Activated T-helper 1 cell treated with Interleukin-2 at 50 U/mL for 16 hours (primary cell): ENCODE data around the gene RTN3.
A peak's percentile ranks its signal among the peaks of the same experiment; 100 is the strongest.

Experiments used
- DNase-seq: peaks from one replicate; pipeline ENCODE4 v3.0.0-alpha.2; 2020; ENCODE audit warnings: low read depth

Gene RTN3

GRCh38 chr11:63738720-63739360 is 57.5 kb downstream of the RTN3 start:
- DNase-seq = peak; percentile 28

- no peak for DNase-seq
These were observed 64.2 kb downstream of the RTN3 start for GRCh38 chr11:63745304-63746170.

- DNase-seq = no peak
These were observed 65.7 kb downstream of the RTN3 start for GRCh38 chr11:63747011-63747410.

- DNase-seq = no peak
These were observed 68.3 kb downstream of the RTN3 start for GRCh38 chr11:63749624-63750023.

- no peak for DNase-seq
These were observed 75.8 kb downstream of the RTN3 start for GRCh38 chr11:63756919-63757761.

GRCh38 chr11:63760487-63761079 is 79.3 kb downstream of the RTN3 start:
- DNase-seq = no peak

GRCh38 chr11:63761188-63761587 is 79.9 kb downstream of the RTN3 start:
- DNase-seq = no peak

- no peak for DNase-seq
These were observed 80.8 kb downstream of the RTN3 start for GRCh38 chr11:63761931-63762653.

GRCh38 chr11:63762654-63763495 is 81.6 kb downstream of the RTN3 start:
- DNase-seq = no peak

- DNase-seq = no peak
These were observed 82.4 kb downstream of the RTN3 start for GRCh38 chr11:63763496-63764339.

GRCh38 chr11:63764340-63764678 is 83.0 kb downstream of the RTN3 start:
- no peak for DNase-seq

- DNase-seq = no peak
These were observed 83.7 kb downstream of the RTN3 start for GRCh38 chr11:63764679-63765647.

- no peak for DNase-seq
These were observed 84.5 kb downstream of the RTN3 start for GRCh38 chr11:63765688-63766241.

GRCh38 chr11:63766531-63767235 is 85.4 kb downstream of the RTN3 start:
- no peak for DNase-seq

- no peak for DNase-seq
These were observed 85.9 kb downstream of the RTN3 start for GRCh38 chr11:63767267-63767564.

GRCh38 chr11:63767565-63768236 is 86.4 kb downstream of the RTN3 start:
- no peak for DNase-seq
